Body of pancreas (tissue), 4 donors: ENCODE measurements around the gene HECW1. TPM values are rescaled to one million over a fixed set of nuclear protein-coding genes. Genes with fewer than 3 reads are reported as not detected.
"Not testable (repeated sequence)": the region's sequence is repeated elsewhere in the genome, so short reads cannot be mapped to it uniquely, and the experiment has no call there.

ENCODE experiments used
- ATAC-seq: fragments of 150-250 bp; one replicate; pipeline ENCODE4 v1.9.1; 2016
- DNase-seq, 4 donors: peaks; one replicate each; pipeline ENCODE4 v3.0.0-alpha.2; 2019
- H3K27ac ChIP-seq, 4 donors: fragments of 200-600 bp; sonication (generic); 1 replicate in 3 of 4; 2 replicates in 1 of 4; pipeline versions ENCODE4 v1.5.1 to v1.6.1; 2016 to 2019; ENCODE audit warnings: mild to moderate bottlenecking in 1 of 4, mixed read lengths in 1 of 4, moderate library complexity in 1 of 4
- H3K27me3 ChIP-seq, 2 donors: fragments of 200-600 bp; sonication (generic); one replicate each; pipeline ENCODE4 v1.6.0; 2016; ENCODE audit warnings: mild to moderate bottlenecking in 1 of 2
- H3K36me3 ChIP-seq, 2 donors: fragments of 200-600 bp; sonication (generic); replicated peaks in 1 of 2; 2 replicates each; pipeline ENCODE4 v1.5.1; 2016; ENCODE audit warnings: low read depth in 2 of 2; ENCODE audit not compliant: insufficient read depth in 1 of 2
- H3K4me1 ChIP-seq: fragments of 200-600 bp; sonication (generic); one replicate; pipeline ENCODE4 v1.6.0; 2016
- H3K4me3 ChIP-seq, 2 donors: fragments of 200-600 bp; sonication (generic); 1 replicate in 1 of 2; 2 replicates in 1 of 2; pipeline ENCODE4 v1.5.1; 2016 to 2019
- H3K9me3 ChIP-seq, 3 donors: fragments of 200-600 bp; sonication (generic); 1 replicate in 2 of 3; 2 replicates in 1 of 3; pipeline ENCODE4 v1.5.1; 2016
- CTCF ChIP-seq, 7 experiments: fragments of 450-650 bp in 4 of 7; fragments of 200-600 bp in 3 of 7; sonication (generic) in 3 of 7; IDR thresholded peaks; one replicate each; pipeline ENCODE4 v1.5.1; 2016 to 2019; ENCODE audit warnings: antibody characterized with exemption in 7 of 7
- POLR2A ChIP-seq, 3 donors: fragments of 450-650 bp; IDR thresholded peaks; one replicate each; pipeline ENCODE4 v1.6.1; 2016; ENCODE audit warnings: antibody characterized with exemption in 3 of 3, mild to moderate bottlenecking in 2 of 3
- WGBS, 2 donors: methylation state at CpG; one replicate each; pipeline ENCODE4 v1.1.5; 2017; 5-methylcytosine and 5-hydroxymethylcytosine counted together
- intact Hi-C: fragments of 100-400 bp; cut with DNase I; formaldehyde crosslinking; loops from one replicate; pipeline ENCODE4 v1.15.1; 2023
- total RNA-seq, 2 donors: library from RNA; depleted of rRNA; stranded (reverse); fragments of >200 nt; gene quantifications; one replicate each; pipeline ENCODE4 v1.1.0, GENCODE V29; 2016

The HECW1 gene
- total RNA-seq, 2 donors from 2014 or later: under 0.01 TPM; not detected in 1

- Histone ChIP-seq H3K36me3 (no peaks in the 10 kb centered on the region), H3K27ac (no peak overlapping the region), H3K4me1 (no peaks in the 10 kb centered on the region), H3K9me3 (no peaks in the 10 kb centered on the region), H3K4me3 (no peak overlapping the region), H3K27me3 (no peaks in the 10 kb centered on the region)
- ATAC-seq: no peak
- WGBS, 2 donors: 33 to 35% methylated on average over 1 of the region's 1 CpG
- DNase-seq: no peak
- TF ChIP-seq POLR2A (IDR thresholded peaks at IDR 0.05): no peak
- TF ChIP-seq CTCF (IDR thresholded peaks at IDR 0.05): no peak
- intact Hi-C loops: no loop called here
These were observed 91.6 kb downstream of the HECW1 start for GRCh38 chr7:43204081-43204480.

GRCh38 chr7:43205171-43205795 lies 92.8 kb downstream of the HECW1 start:
- H3K27me3 ChIP-seq: no peaks in the 10 kb centered on the region
- no peaks in the 10 kb centered on the region for H3K4me1 ChIP-seq
- H3K4me3 ChIP-seq: no peak overlapping the region
- 69 to 81% methylated on average over 8 of the region's 8 CpGs for WGBS, 2 donors
- no peaks in the 10 kb centered on the region for H3K36me3 ChIP-seq
- no peak for DNase-seq
- intact Hi-C loops: no loop called here
- TF ChIP-seq CTCF (IDR thresholded peaks at IDR 0.05) (no peak), POLR2A (IDR thresholded peaks at IDR 0.05) (no peak)
- H3K27ac ChIP-seq: no peak overlapping the region
- ATAC-seq: no peak
- H3K9me3 ChIP-seq: no peaks in the 10 kb centered on the region

- Histone ChIP-seq H3K36me3 (no peaks in the 10 kb centered on the region), H3K27ac (no peak overlapping the region), H3K4me1 (no peaks in the 10 kb centered on the region), H3K27me3 (no peaks in the 10 kb centered on the region), H3K4me3 (no peak overlapping the region), H3K9me3 (no peaks in the 10 kb centered on the region)
- intact Hi-C loops: no loop called here
- TF ChIP-seq POLR2A (IDR thresholded peaks at IDR 0.05): no peak
- no peak for TF ChIP-seq CTCF (IDR thresholded peaks at IDR 0.05)
- WGBS, 2 donors: 62 to 68% methylated on average over 2 of the region's 2 CpGs
- ATAC-seq (no peak), DNase-seq (no peak)
These were observed 95.8 kb downstream of the HECW1 start for GRCh38 chr7:43208242-43208641.

GRCh38 chr7:43210539-43210938 lies 98.1 kb downstream of the HECW1 start:
- H3K4me1 ChIP-seq, H3K4me3 ChIP-seq, H3K27me3 ChIP-seq, ATAC-seq, H3K27ac ChIP-seq, intact Hi-C loops, H3K36me3 ChIP-seq, DNase-seq, H3K9me3 ChIP-seq: not testable (repeated sequence)
- 69 to 85% methylated on average over 10 to 11 of the region's 11 CpGs for WGBS, 2 donors

GRCh38 chr7:43211286-43211685 lies 98.8 kb downstream of the HECW1 start:
- Histone ChIP-seq H3K9me3 (no peaks in the 10 kb centered on the region), H3K27ac (no peak overlapping the region), H3K27me3 (no peaks in the 10 kb centered on the region), H3K4me1 (no peaks in the 10 kb centered on the region), H3K4me3 (no peak overlapping the region), H3K36me3 (no peaks in the 10 kb centered on the region)
- no peak for DNase-seq
- ATAC-seq: no peak
- intact Hi-C loops: no loop called here
- WGBS, 2 donors: 55 to 60% methylated on average over 5 of the region's 5 CpGs
- no peak for TF ChIP-seq POLR2A (IDR thresholded peaks at IDR 0.05)
- TF ChIP-seq CTCF (IDR thresholded peaks at IDR 0.05): no peak
